GM12891 (cell line): Measurements from ENCODE around the gene PLA2G2C.

Experiments used
- PAX5 ChIP-seq: IDR thresholded peaks from 2 replicates; pipeline ENCODE4 v1.6.1; 2011; ENCODE audit warnings: low read length, moderate library complexity, mild to moderate bottlenecking; ENCODE audit not compliant: insufficient read depth, severe bottlenecking
- POLR2A ChIP-seq: IDR thresholded peaks from 2 replicates; pipeline ENCODE4 v1.6.1; 2011; ENCODE audit warnings: low read depth, low read length, control low read depth
- POLR2AphosphoS5 ChIP-seq: IDR thresholded peaks from 2 replicates; pipeline ENCODE4 v1.6.1; 2011; ENCODE audit warnings: low read depth, low read length, control low read depth
- POU2F2 ChIP-seq: IDR thresholded peaks from 2 replicates; pipeline ENCODE4 v1.6.1; 2011; ENCODE audit warnings: low read depth, mild to moderate bottlenecking, control low read depth, low read length, moderate library complexity
- SPI1 ChIP-seq: IDR thresholded peaks from 2 replicates; pipeline ENCODE4 v1.6.1; 2011; ENCODE audit warnings: low read depth, low read length, control low read depth
- TAF1 ChIP-seq: IDR thresholded peaks from 2 replicates; pipeline ENCODE4 v1.6.1; 2011; ENCODE audit warnings: low read depth, low read length, control low read depth

GRCh38 chr1:20165522-20165951, 20.8 kb downstream of the PLA2G2C start:
- TF ChIP-seq POLR2AphosphoS5 (no peak), POLR2A (no peak), TAF1 (no peak), POU2F2 (no peak), SPI1 (no peak), PAX5 (no peak)
